Upper lobe of right lung (tissue), 1 donor: ENCODE results near the gene MUC16. TPM values are rescaled to one million over a fixed set of nuclear protein-coding genes. Genes with fewer than 3 reads are reported as not detected.

Experiments
- ATAC-seq: fragments of 200-7000 bp; cut with Tn5 transposase; one replicate; pipeline ENCODE4 v1.9.1; 2020; ENCODE audit warnings: mild to moderate bottlenecking, moderate library complexity
- DNase-seq: peaks from one replicate; pipeline ENCODE4 v3.0.0-alpha.2; 2020
- H3K27ac ChIP-seq: fragments of 200-600 bp; one replicate; pipeline ENCODE4 v1.8.0; 2022
- H3K27me3 ChIP-seq: fragments of 200-600 bp; one replicate; pipeline ENCODE4 v1.8.0; 2022; ENCODE audit warnings: mild to moderate bottlenecking
- H3K36me3 ChIP-seq: fragments of 200-600 bp; one replicate; pipeline ENCODE4 v1.8.0; 2022
- H3K4me1 ChIP-seq: fragments of 200-600 bp; one replicate; pipeline ENCODE4 v1.8.0; 2022
- H3K4me3 ChIP-seq: fragments of 200-600 bp; one replicate; pipeline ENCODE4 v1.8.0; 2022; ENCODE audit warnings: mild to moderate bottlenecking
- H3K9me3 ChIP-seq: fragments of 200-600 bp; one replicate; pipeline ENCODE4 v1.8.0; 2022
- intact Hi-C: fragments of 100-400 bp; cut with DNase I; formaldehyde crosslinking; loops from one replicate; pipeline ENCODE4 v1.11.0; 2022
- total RNA-seq: library from RNA; stranded (reverse); fragmentation: NEBNext Ultra II Directional; extraction: Animal tissue kit (Norgen Biotek cat#: 25700); gene quantifications from one replicate; pipeline ENCODE4 v1.2.1, GENCODE V29; 2021
- TF ChIP-seq, protein P1 (sequence below): fragments of 200-600 bp; IDR thresholded peaks from one replicate; pipeline ENCODE4 v1.8.0; 2022; ENCODE audit warnings: antibody characterized with exemption
- donor health status: DM: no; HTN: yes; CAD: no; lungs with severe emphysema.

MUC16 gene
- total RNA-seq, 1 donor from 2014 or later = 0.41 TPM

DNA sequence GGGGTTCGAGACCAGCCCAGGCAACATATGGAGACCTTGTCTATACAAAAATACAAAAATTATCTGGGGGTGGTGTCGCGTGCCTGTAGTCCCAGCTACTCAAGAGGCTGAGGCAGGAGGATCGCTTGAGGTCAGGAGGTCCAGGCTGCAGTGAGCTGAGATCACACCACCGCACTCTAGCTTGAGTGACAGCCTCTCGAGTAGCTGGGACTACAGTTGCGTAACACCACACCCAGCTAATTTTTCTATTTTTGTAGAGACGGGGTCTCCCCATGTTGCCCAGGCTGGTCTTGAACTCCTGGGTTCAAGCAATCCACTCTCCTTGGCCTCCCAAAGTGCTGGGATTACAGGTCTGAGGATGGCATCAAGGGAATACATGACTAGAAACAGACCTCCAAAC lies 30.8 kb upstream of the MUC16 start:
- H3K4me3 ChIP-seq = no peak overlapping the region
- intact Hi-C loops = no loop called here
- no peak overlapping the region for H3K27ac ChIP-seq
- ATAC-seq (no peak), DNase-seq (no peak)
- no peaks in the 10 kb centered on the region for H3K4me1 ChIP-seq
- H3K9me3 ChIP-seq = no peaks in the 10 kb centered on the region
- no peaks in the 10 kb centered on the region for H3K36me3 ChIP-seq
- H3K27me3 ChIP-seq = no peaks in the 10 kb centered on the region
- TF ChIP-seq, protein P1, sequence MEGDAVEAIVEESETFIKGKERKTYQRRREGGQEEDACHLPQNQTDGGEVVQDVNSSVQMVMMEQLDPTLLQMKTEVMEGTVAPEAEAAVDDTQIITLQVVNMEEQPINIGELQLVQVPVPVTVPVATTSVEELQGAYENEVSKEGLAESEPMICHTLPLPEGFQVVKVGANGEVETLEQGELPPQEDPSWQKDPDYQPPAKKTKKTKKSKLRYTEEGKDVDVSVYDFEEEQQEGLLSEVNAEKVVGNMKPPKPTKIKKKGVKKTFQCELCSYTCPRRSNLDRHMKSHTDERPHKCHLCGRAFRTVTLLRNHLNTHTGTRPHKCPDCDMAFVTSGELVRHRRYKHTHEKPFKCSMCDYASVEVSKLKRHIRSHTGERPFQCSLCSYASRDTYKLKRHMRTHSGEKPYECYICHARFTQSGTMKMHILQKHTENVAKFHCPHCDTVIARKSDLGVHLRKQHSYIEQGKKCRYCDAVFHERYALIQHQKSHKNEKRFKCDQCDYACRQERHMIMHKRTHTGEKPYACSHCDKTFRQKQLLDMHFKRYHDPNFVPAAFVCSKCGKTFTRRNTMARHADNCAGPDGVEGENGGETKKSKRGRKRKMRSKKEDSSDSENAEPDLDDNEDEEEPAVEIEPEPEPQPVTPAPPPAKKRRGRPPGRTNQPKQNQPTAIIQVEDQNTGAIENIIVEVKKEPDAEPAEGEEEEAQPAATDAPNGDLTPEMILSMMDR = no peak

DNA sequence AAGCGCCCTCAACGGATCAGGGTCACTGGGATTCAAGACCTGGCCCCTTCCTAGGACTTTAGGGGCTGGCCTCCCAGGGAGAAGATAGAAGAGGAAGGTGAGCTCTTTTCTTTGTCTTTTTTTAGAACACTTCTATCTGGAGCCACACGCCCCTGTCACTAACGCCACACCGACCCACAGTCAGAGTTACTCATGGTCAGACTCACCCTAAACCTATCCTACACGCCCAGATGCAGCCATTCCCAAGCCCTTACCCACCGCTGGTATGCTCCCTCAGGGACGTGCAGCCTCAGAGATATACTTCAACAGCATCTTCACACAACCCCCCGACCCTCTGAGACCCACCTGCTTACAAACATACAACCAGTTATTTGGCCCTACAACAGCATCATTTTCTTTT lies 29.9 kb upstream of the MUC16 start:
- Histone ChIP-seq H3K9me3 (no peaks in the 10 kb centered on the region), H3K4me1 (no peaks in the 10 kb centered on the region), H3K27me3 (no peaks in the 10 kb centered on the region), H3K4me3 (no peak overlapping the region), H3K36me3 (no peaks in the 10 kb centered on the region), H3K27ac (no peak overlapping the region)
- DNase-seq (no peak), ATAC-seq (no peak)
- intact Hi-C loops = no loop called here
- TF ChIP-seq, protein P1 = no peak

DNA sequence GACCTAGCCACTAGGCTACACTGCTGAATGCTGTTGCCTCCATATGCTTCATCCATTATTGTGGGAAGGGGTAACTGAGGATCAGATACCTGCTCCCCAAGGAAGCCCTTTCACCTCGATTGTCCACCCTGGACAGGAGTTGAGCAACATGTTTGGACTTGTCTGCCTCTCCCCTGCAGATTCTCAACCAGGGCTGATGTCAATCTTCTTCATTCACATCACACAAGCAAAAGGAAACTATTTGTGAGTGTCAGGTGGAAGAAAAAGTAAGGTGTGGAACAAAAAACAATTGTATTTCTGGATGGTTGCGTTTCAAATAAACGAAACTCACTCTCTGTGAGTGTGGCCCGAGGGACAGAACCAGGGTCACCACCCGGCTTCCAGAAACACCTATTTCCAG lies 29.5 kb upstream of the MUC16 start:
- Histone ChIP-seq H3K27ac (no peak overlapping the region), H3K27me3 (no peaks in the 10 kb centered on the region), H3K4me3 (no peak overlapping the region), H3K9me3 (no peaks in the 10 kb centered on the region), H3K36me3 (no peaks in the 10 kb centered on the region), H3K4me1 (no peaks in the 10 kb centered on the region)
- intact Hi-C loops = no loop called here
- ATAC-seq (no peak), DNase-seq (no peak)
- TF ChIP-seq, protein P1 = no peak

DNA sequence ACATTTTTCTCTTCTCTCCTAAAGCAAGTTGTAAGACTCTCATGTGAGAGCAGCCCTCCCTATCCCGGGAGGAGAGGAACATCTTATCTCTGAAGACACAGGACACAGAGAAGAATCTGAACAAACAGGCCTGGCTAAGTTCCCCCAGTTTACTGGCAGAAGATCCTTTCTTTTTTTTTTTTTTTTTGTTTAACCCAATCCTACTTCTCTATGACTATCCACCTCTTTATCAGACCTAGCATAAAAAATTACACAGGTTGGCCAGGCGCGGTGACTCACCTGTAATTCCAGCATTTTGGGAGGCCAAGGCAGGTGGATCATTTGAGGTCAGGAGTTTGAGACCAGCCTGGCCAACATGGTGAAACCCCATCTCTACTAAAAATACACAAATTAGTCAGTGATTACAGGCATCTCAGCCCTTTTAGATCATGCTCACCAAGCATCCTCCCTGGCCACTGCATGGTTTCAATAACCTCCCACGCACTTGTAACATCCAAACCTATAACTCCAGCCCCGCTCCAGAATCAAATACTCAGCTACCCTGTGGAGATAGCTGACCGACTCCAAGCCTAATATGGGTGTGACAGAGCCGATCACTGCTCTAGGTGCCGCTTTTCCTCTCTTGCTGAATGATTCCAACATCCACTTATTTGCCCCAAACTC lies 27.3 kb upstream of the MUC16 start:
- H3K4me1 ChIP-seq = no peaks in the 10 kb centered on the region
- no peak overlapping the region for H3K27ac ChIP-seq
- no peak for DNase-seq
- ATAC-seq = no peak
- no peaks in the 10 kb centered on the region for H3K9me3 ChIP-seq
- intact Hi-C loops = no loop called here
- H3K27me3 ChIP-seq = no peaks in the 10 kb centered on the region
- H3K36me3 ChIP-seq = no peaks in the 10 kb centered on the region
- TF ChIP-seq, protein P1 = no peak
- no peak overlapping the region for H3K4me3 ChIP-seq

DNA sequence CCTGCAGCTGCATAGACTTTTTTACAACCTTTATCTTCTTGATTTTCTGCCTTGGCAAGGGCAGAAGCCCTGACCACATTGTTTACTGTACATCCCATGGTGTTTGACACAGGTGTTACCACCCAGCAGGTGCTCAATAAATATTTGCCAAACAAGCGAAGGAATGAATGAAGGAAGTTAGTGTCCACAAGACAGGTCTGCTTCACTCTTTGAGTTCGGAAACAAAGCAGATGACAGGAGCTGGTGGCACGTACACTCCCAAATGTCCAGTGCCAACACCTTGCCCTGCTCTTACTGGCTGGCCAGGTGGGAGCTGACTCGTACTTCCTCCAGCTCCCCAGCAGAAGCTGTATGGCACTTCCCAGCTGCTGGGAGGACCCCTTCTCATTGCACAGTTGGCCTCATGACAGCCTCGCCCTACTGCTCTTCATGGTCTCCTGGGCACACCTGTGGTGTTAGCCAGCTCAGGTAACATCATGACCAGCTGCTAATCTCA lies 22.0 kb upstream of the MUC16 start:
- intact Hi-C loops = no loop called here
- no peak for DNase-seq

More for the DNA sequence above, 22.0 kb upstream of the MUC16 start:
- no peaks in the 10 kb centered on the region for H3K36me3 ChIP-seq
- H3K27ac ChIP-seq = no peak overlapping the region
- no peak for ATAC-seq
- H3K4me1 ChIP-seq = no peaks in the 10 kb centered on the region
- no peaks in the 10 kb centered on the region for H3K9me3 ChIP-seq
- no peak overlapping the region for H3K4me3 ChIP-seq
- H3K27me3 ChIP-seq = no peaks in the 10 kb centered on the region
- TF ChIP-seq, protein P1 = no peak
